ENCODE results near the gene TOMM20. TPM values are rescaled to one million over a fixed set of nuclear protein-coding genes. Genes with fewer than 3 reads are reported as not detected.

Gene TOMM20
- total RNA-seq, 1 experiment from 2014 or later = 197 TPM

DNA sequence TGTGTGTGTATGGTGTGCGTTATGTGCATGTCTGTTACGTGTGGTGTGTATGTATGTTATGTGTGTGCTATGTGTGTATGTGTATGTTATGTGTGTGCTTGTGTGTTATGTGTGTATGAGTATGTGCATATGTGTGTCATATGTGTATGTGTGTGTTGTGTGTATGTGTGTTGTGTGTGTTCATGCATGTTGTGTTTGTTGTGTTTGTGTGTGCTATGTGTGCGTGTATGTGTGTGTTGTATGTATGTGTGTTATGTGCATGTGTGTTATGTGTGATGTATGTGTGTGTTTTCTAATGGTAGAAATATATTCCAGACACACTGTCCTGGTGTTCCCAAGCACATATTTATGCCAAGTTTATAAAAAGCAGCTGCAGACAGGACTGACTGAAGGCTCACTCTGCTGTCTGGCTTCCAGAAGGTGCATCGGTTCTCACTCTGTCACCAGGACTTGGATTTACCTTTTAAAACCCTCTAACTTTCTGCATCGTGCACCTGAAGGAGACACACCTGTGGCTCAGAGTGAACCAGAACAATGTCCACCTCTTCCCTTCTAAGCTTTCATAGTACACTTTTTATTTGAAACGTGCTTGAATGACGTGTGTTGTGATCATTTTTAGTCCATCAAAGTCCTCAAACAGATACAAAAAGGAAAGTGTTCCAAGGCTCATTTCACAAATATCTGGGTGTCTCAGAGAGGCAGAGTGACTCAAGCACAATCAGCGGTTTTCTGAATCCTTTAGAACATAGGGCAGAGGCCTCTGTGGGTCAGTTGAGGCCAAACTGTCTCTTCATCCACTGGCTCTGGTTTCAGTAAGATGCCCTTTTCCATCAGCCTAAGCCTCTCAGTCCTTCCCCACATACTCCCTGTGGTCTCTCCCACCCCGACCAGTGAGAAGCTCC lies 49.9 kb downstream of the TOMM20 start:
- H3K36me3 Mint-ChIP-seq (ENCODE audit: insufficient read depth in 1 of 3, low read depth in 3 of 3) = no peaks in the 10 kb centered on the region
- Histone ChIP-seq H4K8ac (replicated peaks; ENCODE audit: insufficient read length, low read depth, low read length) (no peak overlapping the region), H2BK120ac (ENCODE audit: low read depth, low read length, poor library complexity, severe bottlenecking) (no peak overlapping the region), H2AFZ (ENCODE audit: low read length) (no peak overlapping the region), H4K91ac (ENCODE audit: insufficient read length, low read depth, low read length) (no peak overlapping the region), H3K23me2 (ENCODE audit: insufficient read length, low read depth, low read length, poor library complexity, severe bottlenecking) (no peaks in the 10 kb centered on the region), H3K9ac (ENCODE audit: extremely low read depth, insufficient read length, low read length) (no peak overlapping the region), H3K27me3 (ENCODE audit: insufficient read depth, low read length) (no peaks in the 10 kb centered on the region; the same call in 1 of the 2 replicates), H4K20me1 (ENCODE audit: control insufficient read depth, insufficient read depth, insufficient read length) (no peaks in the 10 kb centered on the region), H4K5ac (ENCODE audit: insufficient read length, low read depth, low read length) (no peak overlapping the region), H2BK5ac (ENCODE audit: insufficient read length, low read length) (no peak overlapping the region), H3K4me1 (ENCODE audit: insufficient read depth, low read length) (no peaks in the 10 kb centered on the region; the same call in 1 of the 2 replicates), H3K79me1 (ENCODE audit: insufficient read depth, low read depth, low read length, poor library complexity, severe bottlenecking) (no peaks in the 10 kb centered on the region), H2BK12ac (ENCODE audit: insufficient read length, low read depth, low read length) (no peak overlapping the region), H3K4me2 (ENCODE audit: insufficient read depth, insufficient read length, low read length) (no peak overlapping the region), H3K18ac (ENCODE audit: insufficient read length, low read depth, low read length) (no peak overlapping the region), H3K56ac (ENCODE audit: insufficient read length, low read depth, low read length) (no peak overlapping the region), H3K23ac (ENCODE audit: insufficient read length, low read depth, low read length) (no peak overlapping the region), H2BK15ac (ENCODE audit: low read depth, low read length) (no peak overlapping the region), H3K9me3 (ENCODE audit: control insufficient read depth, low read depth, low read length) (no peaks in the 10 kb centered on the region), H3T11ph (ENCODE audit: low read length) (no peak overlapping the region), H3K79me2 (ENCODE audit: insufficient read depth, low read length) (no peaks in the 10 kb centered on the region), H3K14ac (ENCODE audit: insufficient read depth, low read length) (no peak overlapping the region), H2BK20ac (ENCODE audit: low read depth, low read length, poor library complexity, severe bottlenecking) (no peak overlapping the region), H3K4ac (ENCODE audit: low read depth, low read length) (no peak overlapping the region), H3K27ac (ENCODE audit: insufficient read length, low read depth, low read length) (no peak overlapping the region), H2AK5ac (ENCODE audit: insufficient read length, low read length) (no peak overlapping the region)
- 100% methylated on average over 1 of the region's 9 CpGs for WGBS (ENCODE audit: extremely low coverage, insufficient read length, low lambda C conversion rate)
- H3K9me3 Mint-ChIP-seq = no peaks in the 10 kb centered on the region
- no peak for DNase-seq
- H3K4me3 Mint-ChIP-seq = no peak overlapping the region
- TF ChIP-seq, protein P1, sequence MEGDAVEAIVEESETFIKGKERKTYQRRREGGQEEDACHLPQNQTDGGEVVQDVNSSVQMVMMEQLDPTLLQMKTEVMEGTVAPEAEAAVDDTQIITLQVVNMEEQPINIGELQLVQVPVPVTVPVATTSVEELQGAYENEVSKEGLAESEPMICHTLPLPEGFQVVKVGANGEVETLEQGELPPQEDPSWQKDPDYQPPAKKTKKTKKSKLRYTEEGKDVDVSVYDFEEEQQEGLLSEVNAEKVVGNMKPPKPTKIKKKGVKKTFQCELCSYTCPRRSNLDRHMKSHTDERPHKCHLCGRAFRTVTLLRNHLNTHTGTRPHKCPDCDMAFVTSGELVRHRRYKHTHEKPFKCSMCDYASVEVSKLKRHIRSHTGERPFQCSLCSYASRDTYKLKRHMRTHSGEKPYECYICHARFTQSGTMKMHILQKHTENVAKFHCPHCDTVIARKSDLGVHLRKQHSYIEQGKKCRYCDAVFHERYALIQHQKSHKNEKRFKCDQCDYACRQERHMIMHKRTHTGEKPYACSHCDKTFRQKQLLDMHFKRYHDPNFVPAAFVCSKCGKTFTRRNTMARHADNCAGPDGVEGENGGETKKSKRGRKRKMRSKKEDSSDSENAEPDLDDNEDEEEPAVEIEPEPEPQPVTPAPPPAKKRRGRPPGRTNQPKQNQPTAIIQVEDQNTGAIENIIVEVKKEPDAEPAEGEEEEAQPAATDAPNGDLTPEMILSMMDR (conservative IDR thresholded peaks at IDR 0.05) = no peak
- no peak overlapping the region for H3K27ac Mint-ChIP-seq
- H3K27me3 Mint-ChIP-seq (ENCODE audit: low read depth) = no peaks in the 10 kb centered on the region
- peaks cover 15 to 18% of the 10 kb centered on the region in 2 experiments for H3K4me1 Mint-ChIP-seq

Data from H9 (cell line).